ENCODE data around the gene SLC25A11.
A peak's percentile ranks its signal among the peaks of the same experiment; 100 is the strongest.
"Not testable (repeated sequence)": the region's sequence is repeated elsewhere in the genome, so short reads cannot be mapped to it uniquely, and the experiment has no call there.

The SLC25A11 gene

DNA sequence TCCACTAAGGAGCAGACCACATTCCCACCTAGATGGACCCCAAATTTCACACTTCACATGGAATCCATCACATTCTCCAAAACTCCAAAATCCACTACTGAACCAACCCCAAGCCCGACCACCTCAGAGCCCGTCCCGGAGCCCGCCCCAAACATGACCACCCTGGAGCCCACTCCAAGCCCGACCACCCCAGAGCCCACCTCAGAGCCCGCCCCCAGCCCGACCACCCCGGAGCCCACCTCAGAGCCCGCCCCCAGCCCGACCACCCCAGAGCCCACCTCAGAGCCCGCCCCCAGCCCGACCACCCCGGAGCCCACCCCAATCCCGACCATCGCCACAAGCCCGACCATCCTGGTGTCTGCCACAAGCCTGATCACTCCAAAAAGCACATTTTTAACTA is 6.2 kb downstream of the SLC25A11 start:
- DNase-seq (ENCODE audit: low read depth): no peak
- TF ChIP-seq, protein P1, sequence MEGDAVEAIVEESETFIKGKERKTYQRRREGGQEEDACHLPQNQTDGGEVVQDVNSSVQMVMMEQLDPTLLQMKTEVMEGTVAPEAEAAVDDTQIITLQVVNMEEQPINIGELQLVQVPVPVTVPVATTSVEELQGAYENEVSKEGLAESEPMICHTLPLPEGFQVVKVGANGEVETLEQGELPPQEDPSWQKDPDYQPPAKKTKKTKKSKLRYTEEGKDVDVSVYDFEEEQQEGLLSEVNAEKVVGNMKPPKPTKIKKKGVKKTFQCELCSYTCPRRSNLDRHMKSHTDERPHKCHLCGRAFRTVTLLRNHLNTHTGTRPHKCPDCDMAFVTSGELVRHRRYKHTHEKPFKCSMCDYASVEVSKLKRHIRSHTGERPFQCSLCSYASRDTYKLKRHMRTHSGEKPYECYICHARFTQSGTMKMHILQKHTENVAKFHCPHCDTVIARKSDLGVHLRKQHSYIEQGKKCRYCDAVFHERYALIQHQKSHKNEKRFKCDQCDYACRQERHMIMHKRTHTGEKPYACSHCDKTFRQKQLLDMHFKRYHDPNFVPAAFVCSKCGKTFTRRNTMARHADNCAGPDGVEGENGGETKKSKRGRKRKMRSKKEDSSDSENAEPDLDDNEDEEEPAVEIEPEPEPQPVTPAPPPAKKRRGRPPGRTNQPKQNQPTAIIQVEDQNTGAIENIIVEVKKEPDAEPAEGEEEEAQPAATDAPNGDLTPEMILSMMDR (conservative IDR thresholded peaks at IDR 0.05; ENCODE audit: low read depth, low read length): no peak
- no peak overlapping the region for H3K4me3 ChIP-seq (ENCODE audit: low read depth, low read length)

DNA sequence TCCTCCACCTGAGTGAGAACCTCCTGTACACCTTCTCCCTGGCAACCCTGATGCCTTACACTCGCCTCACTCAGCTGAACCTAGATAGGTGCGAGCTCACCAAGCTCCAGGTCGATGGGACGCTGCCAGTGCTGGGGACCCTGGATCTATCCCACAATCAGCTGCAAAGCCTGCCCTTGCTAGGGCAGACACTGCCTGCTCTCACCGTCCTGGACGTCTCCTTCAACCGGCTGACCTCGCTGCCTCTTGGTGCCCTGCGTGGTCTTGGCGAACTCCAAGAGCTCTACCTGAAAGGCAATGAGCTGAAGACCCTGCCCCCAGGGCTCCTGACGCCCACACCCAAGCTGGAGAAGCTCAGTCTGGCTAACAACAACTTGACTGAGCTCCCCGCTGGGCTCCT is 7.1 kb downstream of the SLC25A11 start:
- no peak for DNase-seq (ENCODE audit: low read depth)
- H3K4me3 ChIP-seq (ENCODE audit: low read depth, low read length): no peak overlapping the region
- TF ChIP-seq, protein P1 (conservative IDR thresholded peaks at IDR 0.05; ENCODE audit: low read depth, low read length): no peak

DNA sequence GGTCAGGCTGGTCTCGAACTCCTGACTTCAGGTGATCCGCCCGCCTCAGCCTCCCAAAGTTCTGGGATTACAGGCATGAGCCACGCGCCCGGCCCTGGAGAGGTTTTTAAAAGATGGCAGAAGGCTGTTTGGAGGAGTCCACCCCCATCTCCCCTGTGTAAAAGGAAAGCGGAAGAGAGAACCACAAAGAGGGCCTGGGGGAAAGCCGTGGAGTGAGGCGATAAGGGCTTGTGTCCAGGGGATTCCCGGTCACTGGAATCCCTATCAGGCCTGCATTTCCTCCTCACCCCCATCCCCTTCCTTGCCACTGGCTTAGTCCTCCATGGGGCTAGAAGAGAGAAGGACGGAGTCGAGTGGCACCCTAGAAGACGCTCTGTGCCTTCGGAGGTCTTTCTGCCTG is 7.9 kb downstream of the SLC25A11 start, which contains the start of gene GP1BA:
TSS of gene GP1BA (plus strand) at position 315 of the 400 bp plus-strand sequence. CDS start 328 bp downstream, outside the sequence.
- H3K4me3 ChIP-seq (ENCODE audit: low read depth, low read length): no peak within 1 kb of the TSS
- DNase-seq (ENCODE audit: low read depth): no peak
- TF ChIP-seq, protein P1 (conservative IDR thresholded peaks at IDR 0.05; ENCODE audit: low read depth, low read length): no peak

DNA sequence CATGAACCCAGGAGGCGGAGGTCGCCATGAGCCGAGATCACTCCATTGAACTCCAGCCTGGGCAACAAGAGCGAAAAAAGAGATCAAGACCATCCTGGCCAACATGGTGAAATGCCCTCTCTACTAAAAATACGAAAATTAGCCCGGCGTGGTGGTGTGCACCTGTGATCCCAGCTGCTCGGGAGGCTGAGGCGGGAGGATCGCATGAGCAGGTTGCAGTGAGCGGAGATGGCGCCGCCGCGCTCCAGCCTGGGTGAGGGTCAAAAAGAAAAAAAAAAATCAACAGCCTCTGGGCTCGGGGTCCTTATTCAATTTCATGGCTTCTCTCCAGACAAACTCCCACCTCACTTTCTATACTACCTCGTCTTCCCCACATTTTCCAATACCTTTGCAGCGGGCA is 11.0 kb downstream of the SLC25A11 start:
- H3K4me3 ChIP-seq (ENCODE audit: low read depth, low read length): no peak overlapping the region
- TF ChIP-seq, protein P1 (conservative IDR thresholded peaks at IDR 0.05; ENCODE audit: low read depth, low read length): no peak
- DNase-seq (ENCODE audit: low read depth): no peak

DNA sequence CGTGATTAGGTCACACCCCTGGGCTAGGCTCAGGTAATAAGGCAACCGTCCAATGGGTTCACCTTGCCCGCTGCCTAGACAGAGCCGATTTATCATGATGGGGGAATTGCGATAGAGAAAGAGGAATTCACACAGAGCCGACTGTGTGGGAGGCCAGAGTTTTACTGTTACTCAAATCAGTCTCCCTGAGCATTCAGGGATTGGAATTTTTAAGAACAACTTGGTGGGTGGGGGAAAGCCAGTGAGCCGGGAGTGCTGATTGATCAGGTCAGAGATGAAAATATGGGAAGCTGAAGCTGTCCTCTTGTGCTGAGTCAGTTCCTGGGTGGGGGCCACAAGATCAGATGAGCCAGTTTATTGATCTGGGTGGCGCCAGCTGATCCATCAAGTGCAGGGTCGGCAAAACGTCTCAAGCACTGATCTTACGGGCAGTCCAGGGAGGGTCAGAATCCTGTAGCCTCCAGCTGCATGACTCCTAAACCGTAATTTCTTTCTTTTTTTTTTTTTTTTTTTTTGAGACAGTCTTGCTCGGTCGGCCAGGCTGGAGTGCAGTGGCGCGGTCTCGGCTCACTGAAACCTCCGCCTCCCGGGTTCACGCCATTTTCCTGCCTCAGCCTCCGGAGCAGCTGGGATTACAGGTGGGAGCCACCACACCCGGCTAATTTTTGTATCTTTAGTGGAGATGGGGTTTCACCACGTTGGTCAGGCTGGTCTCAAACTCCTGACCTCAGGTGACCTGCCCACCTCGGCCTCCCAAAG is 13.1 kb downstream of the SLC25A11 start:
- not testable (repeated sequence) for DNase-seq (ENCODE audit: low read depth); H3K4me3 ChIP-seq (ENCODE audit: low read depth, low read length)

DNA sequence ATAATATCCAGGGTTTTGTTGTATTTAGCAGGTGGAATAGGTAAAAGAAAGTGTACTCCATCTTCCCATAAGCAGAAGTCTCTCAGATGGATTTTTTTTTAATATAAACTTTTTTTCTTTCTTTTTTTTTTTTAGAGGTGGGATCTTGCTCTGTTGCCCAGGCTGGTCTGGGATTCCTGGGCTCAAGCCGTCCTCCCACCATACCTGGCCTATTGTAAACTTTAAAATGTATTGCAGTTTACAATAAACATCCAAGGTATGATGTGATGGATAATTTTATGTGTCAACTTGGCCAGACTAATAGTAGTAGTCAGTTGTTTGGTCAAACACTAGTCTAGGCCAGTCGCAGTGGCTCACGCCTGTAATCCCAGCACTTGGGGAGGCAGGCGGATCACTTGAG is 18.5 kb downstream of the SLC25A11 start:
- no peak for DNase-seq (ENCODE audit: low read depth)
- TF ChIP-seq, protein P1 (conservative IDR thresholded peaks at IDR 0.05; ENCODE audit: low read depth, low read length): no peak
- H3K4me3 ChIP-seq (ENCODE audit: low read depth, low read length): no peak overlapping the region

DNA sequence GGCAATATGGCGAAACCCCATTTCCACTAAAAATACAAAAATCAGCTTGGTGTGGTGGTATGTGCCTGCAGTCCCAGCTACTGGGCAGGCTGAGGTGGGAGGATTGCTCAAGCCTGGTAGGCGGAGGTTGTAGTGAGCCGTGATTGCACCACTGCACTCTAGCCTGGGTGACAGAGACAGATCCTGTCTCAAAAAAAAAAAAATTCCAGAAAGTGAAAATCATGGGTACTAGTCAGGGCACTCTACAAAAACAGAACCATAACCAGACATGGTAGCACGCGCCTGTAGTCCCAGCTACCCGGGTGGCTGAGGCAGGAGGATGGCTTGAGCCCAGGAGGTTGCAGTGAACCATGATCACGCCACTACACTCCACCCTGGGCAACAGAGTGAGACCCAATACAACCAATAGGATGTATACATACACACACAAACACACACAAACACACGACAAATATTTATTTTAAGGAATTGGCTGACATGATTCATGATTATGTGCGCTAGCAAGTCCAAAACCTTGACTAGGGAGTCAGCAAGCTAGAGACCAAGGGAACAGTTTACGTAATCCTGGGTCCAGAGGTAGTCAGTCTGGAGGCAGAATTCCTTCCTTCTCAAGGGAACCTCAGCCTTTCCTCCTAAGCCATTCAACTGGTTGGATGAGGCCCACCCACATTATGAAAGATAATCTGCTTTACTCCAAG is 19.3 kb downstream of the SLC25A11 start:
- TF ChIP-seq, protein P1 (conservative IDR thresholded peaks at IDR 0.05; ENCODE audit: low read depth, low read length): no peak
- peak; percentile 52 for DNase-seq (ENCODE audit: low read depth)
- no peak overlapping the region for H3K4me3 ChIP-seq (ENCODE audit: low read depth, low read length)

All from choroid plexus epithelial cell (primary cell).